Hepatic stellate cell (primary cell): ENCODE results near the gene ELOB.

Experiments used
- DNase-seq: peaks from one replicate; pipeline ENCODE4 v3.0.0; 2011; ENCODE audit warnings: low spot score

Gene ELOB

DNA sequence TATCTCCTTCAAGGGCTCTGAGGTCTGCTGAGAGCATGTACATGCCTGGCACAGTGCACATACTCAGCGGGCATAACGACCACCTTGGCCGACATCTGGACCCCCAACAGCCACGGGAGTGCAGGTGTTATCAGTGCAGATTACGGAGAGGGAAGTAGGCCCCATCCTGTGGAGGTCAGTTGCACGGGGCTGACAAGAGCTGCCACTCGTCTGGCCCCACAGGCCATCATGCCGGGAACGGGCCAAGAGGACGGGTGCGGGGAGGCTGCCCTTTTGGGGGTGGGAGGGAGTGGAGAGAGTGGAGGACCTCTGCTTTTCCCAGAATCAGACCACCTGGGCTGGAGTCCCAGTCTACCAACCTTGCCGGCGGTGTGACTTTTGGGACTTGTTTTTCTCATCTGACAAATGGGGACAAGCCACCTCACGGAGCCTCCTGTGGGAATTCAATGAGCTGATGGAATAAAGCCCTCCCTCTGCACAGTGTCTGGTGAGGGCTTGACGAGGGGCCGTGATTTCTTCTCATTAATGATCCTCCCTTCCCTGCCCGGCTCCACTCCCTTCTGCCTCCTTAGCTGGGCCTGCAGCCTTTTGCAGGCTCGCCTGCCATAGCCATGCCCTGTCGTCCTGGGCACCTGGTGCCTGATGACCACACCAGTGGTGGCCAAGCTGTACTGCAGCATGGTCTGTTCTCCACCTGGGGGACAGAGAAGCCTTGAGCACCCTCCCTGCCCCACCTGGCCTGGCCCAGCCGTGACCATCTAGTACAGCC is 5.7 kb upstream of the ELOB start:
- DNase-seq, result no peak

DNA sequence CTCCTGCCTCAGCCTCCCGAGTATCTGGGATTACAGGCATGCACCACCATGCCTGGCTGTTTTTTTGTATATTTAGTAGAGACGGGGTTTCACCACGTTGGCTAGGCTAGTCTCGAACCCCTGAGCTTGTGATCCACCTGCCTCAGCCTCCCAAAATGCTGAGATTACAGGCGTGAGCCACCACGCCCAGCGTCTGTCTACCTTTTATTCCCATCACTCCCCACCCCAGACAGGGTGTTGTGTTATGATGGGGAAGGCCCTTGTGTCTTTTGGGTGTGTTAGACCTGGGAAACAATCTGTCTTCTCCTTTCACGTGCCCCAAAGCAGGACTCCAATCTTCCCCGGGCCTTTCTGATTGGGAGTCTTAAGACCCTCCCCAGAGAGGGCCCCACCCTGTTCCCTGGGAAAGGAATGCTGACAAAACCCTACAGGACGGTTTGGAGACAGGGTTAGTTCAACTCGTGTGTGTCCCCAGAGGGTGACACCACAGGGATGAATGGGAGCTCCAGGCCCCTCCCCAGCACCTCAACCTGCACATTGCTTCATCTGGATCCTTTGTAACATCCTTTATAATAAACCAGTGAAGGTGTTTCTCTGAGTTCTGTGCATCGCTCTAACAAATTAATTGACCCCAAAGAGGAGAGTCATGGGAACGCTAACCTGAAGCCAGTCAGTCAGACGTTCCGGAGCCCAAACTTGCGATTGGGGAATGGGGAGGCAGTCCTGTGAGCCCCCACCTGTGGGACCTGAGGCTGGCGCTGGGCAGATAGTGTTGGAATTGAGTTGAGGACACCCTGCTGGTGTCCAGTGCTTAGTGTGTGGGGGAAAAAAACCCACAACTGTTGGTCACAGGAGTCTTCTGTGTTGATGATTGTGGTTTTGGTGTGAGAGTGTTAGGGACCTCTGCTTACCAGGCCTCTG is 3.2 kb upstream of the ELOB start:
- DNase-seq, result no peak

- DNase-seq, result no peak
These were observed 2.3 kb upstream of the ELOB start for GRCh38 chr16:2779151-2779920.

- no peak for DNase-seq
These were observed 1.5 kb upstream of the ELOB start for GRCh38 chr16:2778630-2778958.

- DNase-seq, result peak; percentile 51
These were observed 986 bp upstream of the ELOB start for GRCh38 chr16:2777903-2778629.

DNA sequence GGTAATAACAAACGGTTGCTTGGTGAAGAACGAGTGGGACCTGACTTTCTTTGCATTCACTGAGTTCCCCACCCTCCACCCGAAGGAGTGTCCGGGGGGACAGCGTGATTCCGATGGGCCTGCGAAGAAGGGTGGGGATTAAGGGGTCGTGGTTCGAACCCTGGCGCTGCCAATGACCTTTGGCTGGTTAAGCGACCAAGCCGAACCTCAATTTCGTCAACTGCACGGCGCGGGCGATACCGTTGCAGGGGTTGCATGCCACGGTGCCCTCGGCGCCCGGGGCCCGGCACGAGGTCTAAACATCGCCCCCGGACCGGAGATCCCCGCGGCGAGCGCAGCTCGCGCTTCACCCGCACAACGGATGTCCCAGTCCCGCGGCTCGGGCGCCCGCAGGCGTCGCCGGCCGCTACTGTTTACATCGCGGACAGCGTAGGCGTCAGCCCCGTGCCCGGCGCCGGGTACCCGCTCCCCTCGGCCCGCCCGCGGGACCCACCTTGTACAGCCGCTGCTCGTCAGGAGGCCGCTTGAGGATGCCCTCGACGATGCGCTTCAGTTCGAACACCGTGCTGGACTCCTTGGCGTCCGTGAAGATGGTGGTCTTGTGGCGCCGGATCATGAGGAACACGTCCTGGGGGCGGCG is 460 bp downstream of the ELOB start:
- no peak for DNase-seq

DNA sequence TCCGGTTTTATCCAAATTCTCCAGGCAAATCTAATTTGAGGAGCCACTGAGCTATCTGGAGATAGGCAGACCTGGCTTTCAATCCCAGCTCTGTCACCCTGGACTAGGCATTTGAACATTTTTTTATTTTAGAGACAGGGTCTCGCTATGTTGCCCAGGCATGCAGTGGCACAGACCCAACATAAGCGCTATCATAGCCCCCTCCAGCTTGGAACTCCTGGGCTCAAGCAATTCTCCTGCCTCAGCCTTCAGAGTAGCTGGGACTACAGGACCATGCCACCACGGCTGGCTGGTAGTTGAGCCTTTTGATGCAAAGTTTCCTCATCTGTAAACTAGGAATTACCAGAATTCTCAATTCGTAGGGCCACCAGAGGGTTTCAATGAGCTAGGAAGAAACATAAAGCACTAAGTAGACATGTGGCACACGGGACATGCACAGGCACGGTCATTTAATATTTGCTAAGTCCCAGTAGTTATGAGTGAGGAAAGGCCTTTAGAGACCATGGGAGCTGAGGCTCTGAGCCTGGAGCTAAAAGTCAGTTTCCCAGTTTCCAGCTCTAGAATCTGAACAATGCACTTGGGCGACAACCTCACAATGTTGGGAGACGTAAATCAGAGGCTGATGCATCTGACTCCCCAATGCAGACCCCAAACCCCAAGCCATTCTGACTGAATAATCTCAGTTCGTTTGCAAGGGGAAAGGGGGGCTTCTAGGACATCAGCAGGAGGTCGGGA is 1.1 kb downstream of the ELOB start:
- DNase-seq, result no peak

GRCh38 chr16:2775131-2775716 is 1.9 kb downstream of the ELOB start:
- DNase-seq, result no peak

- DNase-seq, result no peak
These were observed 2.8 kb downstream of the ELOB start for GRCh38 chr16:2774161-2774891.

DNA sequence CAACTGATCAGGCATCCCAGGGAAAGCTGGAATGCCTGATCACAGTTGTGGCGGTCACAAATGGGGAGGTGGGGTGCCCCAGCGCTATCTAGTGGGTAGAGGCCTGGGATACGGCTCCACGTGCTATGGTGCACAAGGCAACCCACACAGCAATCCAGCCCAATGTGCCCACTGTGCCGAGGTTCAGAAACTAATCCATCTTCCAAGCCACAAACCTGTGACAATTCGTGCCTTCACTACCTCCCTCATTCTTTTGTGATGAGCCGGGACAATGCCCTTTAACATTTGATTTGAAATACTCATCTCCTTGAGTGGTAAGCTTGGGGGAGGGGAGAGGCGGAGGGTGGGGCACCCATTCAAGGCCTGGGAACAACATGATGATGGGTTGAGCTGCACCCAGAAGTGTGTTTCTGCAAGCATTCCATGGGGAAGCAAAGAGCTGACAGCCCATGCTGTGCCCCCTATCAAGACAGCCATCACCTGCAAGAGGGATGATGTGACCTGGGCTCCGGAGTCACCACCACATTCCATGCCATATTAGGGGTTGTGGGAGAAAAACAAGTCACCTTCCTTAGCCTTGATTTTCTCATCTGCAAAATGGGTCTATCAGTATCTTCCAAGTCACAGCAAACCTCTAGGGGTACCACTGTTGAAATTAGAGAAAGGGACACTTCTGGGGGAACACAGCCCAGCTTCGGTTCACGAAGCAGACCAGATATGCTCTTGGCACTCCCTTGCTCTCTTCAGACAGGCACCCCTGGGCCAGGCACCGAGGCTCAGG is 3.7 kb downstream of the ELOB start:
- no peak for DNase-seq

DNA sequence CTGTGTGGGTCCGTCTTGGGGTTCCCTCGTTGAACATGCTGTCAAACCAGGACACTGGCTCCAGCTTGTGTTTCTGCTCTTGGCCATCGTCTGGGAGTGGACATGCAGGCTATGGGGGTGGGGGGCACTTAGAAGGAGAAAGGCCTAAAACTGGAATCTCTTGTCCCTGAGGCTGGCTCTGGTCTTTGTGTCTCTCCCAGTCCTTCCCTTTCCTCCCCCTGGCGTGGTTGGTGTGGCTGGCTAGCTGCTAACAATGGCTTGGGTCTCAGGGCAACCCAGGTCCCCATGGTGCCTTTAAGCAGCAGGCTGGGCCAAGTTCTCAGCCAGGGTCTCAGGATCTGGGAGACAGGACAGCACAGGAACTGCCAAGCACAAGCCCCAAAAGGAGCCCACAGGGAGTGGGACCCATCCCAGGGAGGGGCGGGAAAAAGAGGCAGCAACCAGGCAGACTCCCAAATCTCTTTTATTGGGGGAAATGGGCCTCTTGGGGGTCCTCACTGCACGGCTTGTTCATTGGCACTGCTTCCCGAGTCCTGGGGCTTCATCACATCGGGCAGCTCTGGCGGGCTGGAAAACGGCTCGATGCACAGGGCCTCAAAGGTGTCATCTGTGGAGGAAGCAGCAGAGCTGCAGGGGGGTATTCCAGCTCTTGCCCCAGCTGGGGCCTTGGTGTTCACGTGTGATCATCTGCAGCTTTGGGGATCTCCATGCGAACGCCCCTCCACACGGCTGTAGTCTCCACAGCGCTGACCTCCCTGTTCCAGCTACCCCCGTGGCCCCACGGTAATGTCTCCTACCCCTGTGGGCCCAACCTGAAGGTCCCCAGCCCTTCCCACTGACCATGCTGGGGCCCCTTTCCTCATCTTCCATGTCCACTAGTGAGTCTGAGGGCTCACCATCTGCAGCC is 5.3 kb downstream of the ELOB start:
- no peak for DNase-seq

DNA sequence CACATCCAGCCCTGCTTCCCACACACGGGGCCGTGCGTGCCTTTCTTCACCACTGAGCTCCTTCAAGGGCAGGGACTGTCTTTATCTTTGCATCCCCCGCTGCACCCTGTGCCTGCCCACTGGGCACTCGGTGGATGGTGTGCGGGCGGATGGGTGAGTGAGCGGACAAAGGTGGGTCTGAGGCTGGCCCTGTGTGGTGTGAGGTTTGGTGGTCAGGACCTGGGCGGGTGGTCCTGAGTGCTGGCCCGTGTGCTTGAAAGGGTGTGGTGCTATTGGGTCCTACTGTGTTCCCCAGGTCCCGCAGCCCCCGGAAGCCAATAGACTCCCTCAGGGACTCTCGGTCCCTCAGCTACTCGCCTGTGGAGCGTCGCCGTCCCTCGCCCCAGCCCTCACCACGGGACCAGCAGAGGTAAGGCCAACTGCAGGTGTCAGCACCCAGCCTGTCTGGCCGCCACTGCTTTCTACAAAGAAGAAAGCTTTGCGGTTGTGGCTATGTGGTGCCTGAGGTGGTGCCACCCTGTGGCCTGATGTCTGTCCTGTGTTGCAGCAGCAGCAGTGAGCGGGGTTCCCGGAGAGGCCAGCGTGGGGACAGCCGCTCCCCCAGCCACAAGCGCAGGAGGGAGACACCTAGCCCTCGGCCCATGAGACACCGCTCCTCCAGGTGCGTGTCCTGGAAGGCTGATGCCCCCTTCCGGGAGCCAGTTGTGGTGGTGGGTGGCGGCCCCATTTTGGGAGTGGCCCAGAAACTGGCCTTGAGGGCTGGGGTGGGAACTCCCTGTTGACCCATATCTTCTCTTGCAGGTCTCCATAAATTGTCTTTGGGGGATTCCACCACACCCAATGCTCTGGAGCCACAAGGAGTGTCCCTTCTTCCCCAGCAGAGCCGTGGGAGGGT is 6.8 kb downstream of the ELOB start:
- no peak for DNase-seq

- DNase-seq, result no peak
These were observed 7.4 kb downstream of the ELOB start for GRCh38 chr16:2769675-2770056.

DNA sequence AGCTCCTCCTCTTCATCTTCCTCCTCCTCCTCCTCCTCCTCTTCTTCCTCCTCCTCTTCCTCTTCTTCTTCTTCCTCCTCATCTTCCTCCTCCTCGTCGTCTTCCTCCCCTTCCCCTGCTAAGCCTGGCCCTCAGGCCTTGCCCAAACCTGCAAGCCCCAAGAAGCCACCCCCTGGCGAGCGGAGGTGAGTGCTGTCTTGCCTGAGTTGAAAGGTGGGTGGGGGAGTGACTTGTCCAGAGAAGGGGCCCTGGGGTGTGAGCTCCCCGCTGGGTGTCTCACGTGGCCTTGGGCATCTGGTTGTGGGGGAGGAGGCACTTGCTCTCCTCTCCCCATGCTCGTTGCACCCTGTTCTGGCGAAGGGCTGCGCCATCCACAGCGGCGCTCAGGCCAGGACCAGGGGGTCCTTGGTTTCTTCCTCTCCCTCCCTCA is 8.0 kb downstream of the ELOB start:
- DNase-seq, result no peak

DNA sequence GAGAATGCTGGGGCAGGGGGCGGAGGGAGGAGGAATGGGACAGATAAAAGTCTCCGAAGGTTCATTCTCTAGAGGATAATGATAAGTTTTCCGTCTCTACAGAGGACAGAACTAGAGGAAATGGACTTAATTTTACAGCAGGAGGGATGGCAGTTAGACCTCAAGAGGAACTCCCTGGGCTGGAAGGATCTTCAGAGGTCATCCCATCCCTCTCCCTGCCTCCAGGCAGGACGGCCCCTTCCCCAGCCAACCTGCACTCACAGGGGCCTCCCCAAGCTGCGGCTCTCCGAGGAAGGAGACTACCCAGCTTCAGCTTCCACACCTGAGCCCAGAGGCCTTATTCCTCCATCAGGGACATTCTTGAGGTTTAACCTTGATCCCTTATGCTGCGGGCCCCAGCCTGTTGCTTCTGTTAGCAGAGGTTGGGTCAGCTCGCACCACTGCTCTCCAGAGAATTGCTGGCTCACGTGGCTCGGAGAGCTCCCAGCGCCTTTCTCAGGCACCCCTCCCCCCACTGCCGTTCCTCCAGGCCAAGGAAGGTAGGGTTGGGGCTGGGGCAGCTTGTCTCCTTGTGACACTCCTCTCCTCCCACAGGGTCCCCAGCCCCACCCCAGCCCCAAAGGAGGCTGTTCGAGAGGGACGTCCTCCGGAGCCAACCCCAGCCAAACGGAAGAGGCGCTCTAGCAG is 8.5 kb downstream of the ELOB start:
- DNase-seq, result no peak

- no peak for DNase-seq
These were observed 9.2 kb downstream of the ELOB start for GRCh38 chr16:2767891-2768290.
